Calu3 (cell line): ENCODE measurements around the gene MAGI1. TPM values are rescaled to one million over a fixed set of nuclear protein-coding genes. Genes with fewer than 3 reads are reported as not detected.

Source experiments
- BruUV-seq: library from RNA; stranded (reverse); fragments of 400-500 nt; replicated peaks from 2 replicates; lab custom pipeline; 2021; lab: Mats Ljungman, UMichigan
- CTCF ChIA-PET: fragments of 300-600 bp; sonication (Branson Sonifier 250); formaldehyde crosslinking; loops from one replicate; lab custom pipeline; 2022; ENCODE audit warnings: antibody characterized with exemption; lab: Charles Lee
- DNase-seq: peaks from one replicate; pipeline ENCODE4 v3.0.0; 2022
- H3K27ac Mint-ChIP-seq: one replicate; pipeline ENCODE4 v1.8.0; 2022; ENCODE audit warnings: mixed read lengths; ENCODE audit not compliant: unreplicated experiment
- H3K27me3 Mint-ChIP-seq: one replicate; pipeline ENCODE4 v1.8.0; 2022; ENCODE audit warnings: mixed read lengths; ENCODE audit not compliant: unreplicated experiment
- H3K36me3 Mint-ChIP-seq: one replicate; pipeline ENCODE4 v1.8.0; 2022; ENCODE audit warnings: mild to moderate bottlenecking, moderate library complexity, mixed read lengths; ENCODE audit not compliant: insufficient read depth, unreplicated experiment
- H3K4me1 Mint-ChIP-seq: one replicate; pipeline ENCODE4 v1.8.0; 2022; ENCODE audit warnings: mild to moderate bottlenecking, low read depth, mixed read lengths; ENCODE audit not compliant: unreplicated experiment
- H3K4me3 Mint-ChIP-seq: one replicate; pipeline ENCODE4 v1.8.0; 2022; ENCODE audit warnings: mild to moderate bottlenecking, low read depth, moderate library complexity, mixed read lengths; ENCODE audit not compliant: unreplicated experiment
- H3K9me3 Mint-ChIP-seq: one replicate; pipeline ENCODE4 v1.8.0; 2022; ENCODE audit warnings: low read depth, mixed read lengths; ENCODE audit not compliant: unreplicated experiment
- intact Hi-C: fragments of 100-400 bp; cut with micrococcal nuclease; formaldehyde crosslinking; loops from one replicate; pipeline ENCODE4 v1.10.0; 2022; ENCODE audit not compliant: unreplicated experiment
- total RNA-seq: library from RNA; stranded (reverse); gene quantifications from 2 replicates; pipeline ENCODE4 v1.2.3, GENCODE V29; 2022
- TF ChIP-seq, protein P1 (sequence below): fragments of 200-600 bp; IDR thresholded peaks from one replicate; pipeline ENCODE4 v1.8.0; 2022; ENCODE audit warnings: antibody characterized with exemption; ENCODE audit not compliant: unreplicated experiment

MAGI1 gene
- total RNA-seq, 1 experiment from 2014 or later, result 76.4 TPM

DNA sequence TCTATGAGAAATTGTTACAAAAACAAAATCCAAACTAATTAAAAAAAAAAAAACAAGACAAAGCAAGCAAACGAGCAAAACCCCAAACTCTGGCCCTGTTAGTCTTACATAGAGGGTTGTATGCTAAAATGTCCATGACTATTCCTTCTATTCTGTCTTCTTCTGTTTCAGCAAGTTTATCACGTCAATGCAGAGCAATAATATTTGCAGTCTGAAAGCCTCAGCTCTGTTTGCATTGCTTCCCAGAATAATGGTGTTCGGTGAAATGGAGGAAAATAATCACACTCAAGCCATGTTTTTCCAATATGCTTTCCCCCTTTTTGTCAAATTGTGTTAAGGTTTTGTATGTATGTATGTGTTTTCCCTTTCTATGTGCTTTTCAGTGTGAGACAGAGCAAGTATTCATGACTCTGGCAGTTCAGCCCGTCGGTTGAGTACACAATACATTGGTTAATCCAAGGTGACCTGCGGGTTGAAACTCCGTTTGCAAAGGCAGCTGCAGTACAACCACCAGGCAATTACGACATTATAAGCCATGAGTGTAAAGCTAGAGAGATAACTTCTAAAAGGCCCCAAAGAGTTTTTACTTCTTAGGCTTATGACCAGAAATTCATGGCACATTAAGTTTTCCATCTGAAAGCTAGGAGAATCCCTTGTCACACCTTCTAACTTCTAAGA, 34.9 kb upstream of the MAGI1 start:
- Mint-ChIP-seq H3K4me1 (no peaks in the 10 kb centered on the region), H3K4me3 (no peak overlapping the region), H3K9me3 (peaks cover 3% of the 10 kb centered on the region), H3K27ac (no peak overlapping the region), H3K36me3 (no peaks in the 10 kb centered on the region), H3K27me3 (no peaks in the 10 kb centered on the region)
- CTCF ChIA-PET, result interaction anchor here (0.9 kb wide), 1 partner anchor 12 kb away, joined by 7 read pairs; no protein-coding TSS in a partner anchor
- intact Hi-C loops, result no loop called here
- DNase-seq, result no peak
- TF ChIP-seq, protein P1, sequence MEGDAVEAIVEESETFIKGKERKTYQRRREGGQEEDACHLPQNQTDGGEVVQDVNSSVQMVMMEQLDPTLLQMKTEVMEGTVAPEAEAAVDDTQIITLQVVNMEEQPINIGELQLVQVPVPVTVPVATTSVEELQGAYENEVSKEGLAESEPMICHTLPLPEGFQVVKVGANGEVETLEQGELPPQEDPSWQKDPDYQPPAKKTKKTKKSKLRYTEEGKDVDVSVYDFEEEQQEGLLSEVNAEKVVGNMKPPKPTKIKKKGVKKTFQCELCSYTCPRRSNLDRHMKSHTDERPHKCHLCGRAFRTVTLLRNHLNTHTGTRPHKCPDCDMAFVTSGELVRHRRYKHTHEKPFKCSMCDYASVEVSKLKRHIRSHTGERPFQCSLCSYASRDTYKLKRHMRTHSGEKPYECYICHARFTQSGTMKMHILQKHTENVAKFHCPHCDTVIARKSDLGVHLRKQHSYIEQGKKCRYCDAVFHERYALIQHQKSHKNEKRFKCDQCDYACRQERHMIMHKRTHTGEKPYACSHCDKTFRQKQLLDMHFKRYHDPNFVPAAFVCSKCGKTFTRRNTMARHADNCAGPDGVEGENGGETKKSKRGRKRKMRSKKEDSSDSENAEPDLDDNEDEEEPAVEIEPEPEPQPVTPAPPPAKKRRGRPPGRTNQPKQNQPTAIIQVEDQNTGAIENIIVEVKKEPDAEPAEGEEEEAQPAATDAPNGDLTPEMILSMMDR, result no peak
- BruUV-seq, result no TSS peak

DNA sequence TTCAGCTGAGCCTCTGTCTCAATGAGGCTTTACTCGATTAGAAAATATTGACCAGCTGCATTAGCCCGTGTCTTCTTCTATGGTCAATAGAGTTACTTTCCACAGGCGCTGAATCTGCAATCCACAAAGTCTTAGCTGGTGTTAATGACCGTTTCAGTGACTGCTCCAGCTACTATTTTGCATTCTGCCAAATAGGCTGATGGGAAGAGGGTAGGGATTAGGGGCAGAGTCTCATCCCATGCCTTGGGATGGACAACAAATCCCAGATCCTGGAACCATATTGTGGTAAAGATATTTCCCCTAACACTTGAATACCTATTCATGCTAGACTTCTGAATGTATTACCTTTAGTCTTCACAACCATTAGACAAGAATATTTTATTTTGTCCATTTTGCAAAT, 29.5 kb upstream of the MAGI1 start:
- BruUV-seq, result no TSS peak

DNA sequence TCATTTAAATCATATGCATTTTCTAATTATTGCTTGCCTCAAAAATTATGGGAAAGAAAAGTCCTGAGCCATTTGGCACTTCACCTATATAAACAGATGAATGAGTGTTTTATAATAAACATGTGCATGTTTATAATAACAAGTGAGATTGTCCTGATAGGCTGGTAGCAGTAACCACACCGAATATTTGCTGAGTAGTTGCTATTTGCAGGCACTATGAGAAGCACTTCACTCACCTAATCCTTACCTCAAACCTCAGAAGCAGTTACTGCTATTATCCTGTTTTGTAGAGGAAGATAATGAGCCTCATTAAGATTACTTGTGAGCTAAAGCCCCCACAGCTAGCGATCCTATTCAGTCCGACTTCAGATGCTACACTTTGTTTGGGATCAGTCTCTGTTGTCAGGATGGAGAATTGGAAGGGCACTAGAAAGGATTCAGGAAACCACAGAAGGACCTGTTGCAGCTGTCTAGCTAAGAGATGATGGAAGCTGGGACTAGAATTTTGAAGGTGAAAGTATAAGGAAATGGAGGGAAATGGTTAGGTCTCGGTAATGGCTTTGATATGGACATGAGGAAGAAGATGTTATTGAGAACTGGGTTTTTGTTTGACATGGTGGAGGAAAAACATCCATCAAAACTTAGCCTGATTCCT, 28.4 kb upstream of the MAGI1 start:
- TF ChIP-seq, protein P1, result no peak
- no peak for DNase-seq
- peaks cover 3% of the 10 kb centered on the region for H3K9me3 Mint-ChIP-seq
- H3K36me3 Mint-ChIP-seq, result no peaks in the 10 kb centered on the region
- no peaks in the 10 kb centered on the region for H3K4me1 Mint-ChIP-seq
- no peak overlapping the region for H3K4me3 Mint-ChIP-seq
- CTCF ChIA-PET, result interaction anchor here (0.6 kb wide), 1 partner anchor 117 kb away, joined by 7 read pairs; no protein-coding TSS in a partner anchor
- H3K27ac Mint-ChIP-seq, result no peak overlapping the region
- no TSS peak for BruUV-seq
- intact Hi-C loops, result no loop called here
- no peaks in the 10 kb centered on the region for H3K27me3 Mint-ChIP-seq

More for the DNA sequence above, 29.5 kb upstream of the MAGI1 start:
- H3K4me3 Mint-ChIP-seq, result no peak overlapping the region
- intact Hi-C loops, result no loop called here
- DNase-seq, result no peak
- CTCF ChIA-PET, result interaction anchor here (0.6 kb wide), 1 partner anchor 258 kb away, joined by 5 read pairs; no protein-coding TSS in a partner anchor
- TF ChIP-seq, protein P1, result no peak
- peaks cover 3% of the 10 kb centered on the region for H3K9me3 Mint-ChIP-seq
- H3K36me3 Mint-ChIP-seq, result no peaks in the 10 kb centered on the region
- no peaks in the 10 kb centered on the region for H3K27me3 Mint-ChIP-seq
- no peak overlapping the region for H3K27ac Mint-ChIP-seq
- no peaks in the 10 kb centered on the region for H3K4me1 Mint-ChIP-seq

DNA sequence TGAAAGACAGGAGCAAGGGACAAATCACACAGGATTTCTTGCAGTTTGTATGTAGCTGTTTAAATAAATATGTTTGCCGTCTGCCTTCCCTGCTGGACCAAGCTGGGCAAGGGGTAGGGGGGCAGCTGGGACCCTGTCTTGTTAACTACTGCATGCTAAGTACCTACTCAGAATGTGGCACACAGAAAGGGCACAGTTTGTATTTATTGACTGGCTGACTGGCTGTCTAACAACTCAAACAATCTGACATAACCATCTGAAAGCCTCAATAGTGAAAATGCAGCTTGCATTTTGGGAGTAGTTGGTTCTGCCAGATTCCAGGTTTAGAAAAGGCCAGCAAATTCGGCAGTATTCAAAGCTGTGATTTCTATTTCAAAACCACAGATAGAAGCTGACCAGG, 16.6 kb upstream of the MAGI1 start:
- H3K27me3 Mint-ChIP-seq, result no peaks in the 10 kb centered on the region
- H3K27ac Mint-ChIP-seq, result no peak overlapping the region
- CTCF ChIA-PET, result no interaction called here
- no TSS peak for BruUV-seq
- TF ChIP-seq, protein P1, result no peak
- H3K4me3 Mint-ChIP-seq, result no peak overlapping the region
- no peaks in the 10 kb centered on the region for H3K36me3 Mint-ChIP-seq
- intact Hi-C loops, result no loop called here
- peaks cover 3% of the 10 kb centered on the region for H3K9me3 Mint-ChIP-seq
- no peak for DNase-seq
- peaks cover 34% of the 10 kb centered on the region for H3K4me1 Mint-ChIP-seq
